ENCODE measurements around the gene MPPED2.

The MPPED2 gene

GRCh38 chr11:30504468-30504867, 81.7 kb downstream of the MPPED2 start:
- ChIA-PET POLR2A (interaction anchor here (0.6 kb wide), 1 partner anchor 57 kb away, joined by 3 read pairs; no protein-coding TSS in a partner anchor), CTCF (no interaction called here)
- TF ChIP-seq TARDBP (IDR thresholded peaks at IDR 0.05) (no peak), FOXM1 (IDR thresholded peaks at IDR 0.05; ENCODE audit: borderline replicate concordance) (no peak)
- TF ChIP-seq, protein P1, sequence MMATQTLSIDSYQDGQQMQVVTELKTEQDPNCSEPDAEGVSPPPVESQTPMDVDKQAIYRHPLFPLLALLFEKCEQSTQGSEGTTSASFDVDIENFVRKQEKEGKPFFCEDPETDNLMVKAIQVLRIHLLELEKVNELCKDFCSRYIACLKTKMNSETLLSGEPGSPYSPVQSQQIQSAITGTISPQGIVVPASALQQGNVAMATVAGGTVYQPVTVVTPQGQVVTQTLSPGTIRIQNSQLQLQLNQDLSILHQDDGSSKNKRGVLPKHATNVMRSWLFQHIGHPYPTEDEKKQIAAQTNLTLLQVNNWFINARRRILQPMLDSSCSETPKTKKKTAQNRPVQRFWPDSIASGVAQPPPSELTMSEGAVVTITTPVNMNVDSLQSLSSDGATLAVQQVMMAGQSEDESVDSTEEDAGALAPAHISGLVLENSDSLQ (IDR thresholded peaks at IDR 0.05): no peak
- no peak for DNase-seq (ENCODE audit: extremely low spot score)

DNA sequence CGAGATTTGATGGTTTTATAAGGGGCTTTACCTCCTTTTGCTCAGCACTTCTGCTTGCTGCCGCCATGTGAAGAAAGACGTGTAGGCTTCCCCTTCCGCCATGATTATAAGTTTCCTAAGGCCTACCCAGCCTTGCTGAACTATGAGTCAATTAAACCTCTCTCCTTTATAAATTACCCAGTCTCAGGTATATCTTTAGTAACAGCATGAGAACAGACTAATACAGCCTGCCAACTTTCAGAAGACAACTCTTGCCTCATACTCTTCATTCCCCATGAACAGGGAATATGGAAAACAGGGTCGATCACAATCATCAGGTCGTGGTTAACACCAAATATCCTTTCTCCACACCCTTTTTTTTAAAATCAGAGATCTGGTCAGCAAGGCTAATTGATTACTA, 83.0 kb downstream of the MPPED2 start:
- no peak for TF ChIP-seq FOXK2 (IDR thresholded peaks at IDR 0.05)
- TF ChIP-seq HDGF (IDR thresholded peaks at IDR 0.05; ENCODE audit: borderline replicate concordance): no peak
- TF ChIP-seq BHLHE40 (IDR thresholded peaks at IDR 0.05; ENCODE audit: borderline replicate concordance): no peak
- no peak for TF ChIP-seq FOXA1 (IDR thresholded peaks at IDR 0.05)
- TF ChIP-seq ELF4 (IDR thresholded peaks at IDR 0.05): no peak
- no peak for TF ChIP-seq FOXM1 (IDR thresholded peaks at IDR 0.05; ENCODE audit: borderline replicate concordance)
- CTCF ChIA-PET: no interaction called here
- DNase-seq (ENCODE audit: extremely low spot score): no peak
- POLR2A ChIA-PET: no interaction called here

GRCh38 chr11:30502305-30502704, 83.8 kb downstream of the MPPED2 start:
- POLR2A ChIA-PET: no interaction called here
- DNase-seq (ENCODE audit: extremely low spot score): no peak
- CTCF ChIA-PET: no interaction called here
- TF ChIP-seq HDGF (IDR thresholded peaks at IDR 0.05; ENCODE audit: borderline replicate concordance) (no peak), ELF4 (IDR thresholded peaks at IDR 0.05) (no peak), ARNT (IDR thresholded peaks at IDR 0.05) (no peak), LEF1 (IDR thresholded peaks at IDR 0.05; ENCODE audit: borderline replicate concordance) (no peak), SUZ12 (IDR thresholded peaks at IDR 0.05) (no peak), FOXM1 (IDR thresholded peaks at IDR 0.05; ENCODE audit: borderline replicate concordance) (no peak), FOXK2 (IDR thresholded peaks at IDR 0.05) (no peak), CTBP1 (IDR thresholded peaks at IDR 0.05; ENCODE audit: borderline replicate concordance) (no peak), FOXA1 (IDR thresholded peaks at IDR 0.05) (no peak), SP1 (IDR thresholded peaks at IDR 0.05) (no peak), BHLHE40 (IDR thresholded peaks at IDR 0.05; ENCODE audit: borderline replicate concordance) (no peak)

GRCh38 chr11:30501744-30502143, 84.4 kb downstream of the MPPED2 start:
- ChIA-PET POLR2A (no interaction called here), CTCF (no interaction called here)
- DNase-seq (ENCODE audit: extremely low spot score): no peak
- TF ChIP-seq BHLHE40 (IDR thresholded peaks at IDR 0.05; ENCODE audit: borderline replicate concordance) (no peak), FOXK2 (IDR thresholded peaks at IDR 0.05) (no peak), SP1 (IDR thresholded peaks at IDR 0.05) (no peak), TARDBP (IDR thresholded peaks at IDR 0.05) (no peak), FOXA1 (IDR thresholded peaks at IDR 0.05) (no peak), HDGF (IDR thresholded peaks at IDR 0.05; ENCODE audit: borderline replicate concordance) (no peak), FOXM1 (IDR thresholded peaks at IDR 0.05; ENCODE audit: borderline replicate concordance) (no peak), NFRKB (IDR thresholded peaks at IDR 0.05) (no peak), LEF1 (IDR thresholded peaks at IDR 0.05; ENCODE audit: borderline replicate concordance) (no peak), ARNT (IDR thresholded peaks at IDR 0.05) (no peak), ZNF384 (IDR thresholded peaks at IDR 0.05) (no peak)
- TF ChIP-seq, protein P1 (IDR thresholded peaks at IDR 0.05): no peak

- TF ChIP-seq LEF1 (IDR thresholded peaks at IDR 0.05; ENCODE audit: borderline replicate concordance) (no peak), BHLHE40 (IDR thresholded peaks at IDR 0.05; ENCODE audit: borderline replicate concordance) (no peak), TARDBP (IDR thresholded peaks at IDR 0.05) (no peak), SUZ12 (IDR thresholded peaks at IDR 0.05) (no peak), ELF4 (IDR thresholded peaks at IDR 0.05) (no peak), FOXM1 (IDR thresholded peaks at IDR 0.05; ENCODE audit: borderline replicate concordance) (no peak), HDGF (IDR thresholded peaks at IDR 0.05; ENCODE audit: borderline replicate concordance) (no peak), CTBP1 (IDR thresholded peaks at IDR 0.05; ENCODE audit: borderline replicate concordance) (no peak), ARNT (IDR thresholded peaks at IDR 0.05) (no peak), FOXA1 (IDR thresholded peaks at IDR 0.05) (no peak), SP1 (IDR thresholded peaks at IDR 0.05) (no peak), FOXK2 (IDR thresholded peaks at IDR 0.05) (no peak), L3MBTL2 (conservative IDR thresholded peaks at IDR 0.05) (no peak), NFRKB (IDR thresholded peaks at IDR 0.05) (no peak), ZNF384 (IDR thresholded peaks at IDR 0.05) (no peak)
- TF ChIP-seq, protein P1 (IDR thresholded peaks at IDR 0.05): no peak
- ChIA-PET POLR2A (no interaction called here), CTCF (no interaction called here)
- DNase-seq (ENCODE audit: extremely low spot score): no peak
Measured at GRCh38 chr11:30499940-30500339, 86.2 kb downstream of the MPPED2 start.

- CTCF ChIA-PET: no interaction called here
Measured at GRCh38 chr11:30497600-30497999, 88.6 kb downstream of the MPPED2 start.

More at GRCh38 chr11:30497600-30497999, 88.6 kb downstream of the MPPED2 start:
- POLR2A ChIA-PET: no interaction called here
- DNase-seq (ENCODE audit: extremely low spot score): no peak
- TF ChIP-seq, protein P1 (IDR thresholded peaks at IDR 0.05): no peak
- TF ChIP-seq FOXM1 (IDR thresholded peaks at IDR 0.05; ENCODE audit: borderline replicate concordance) (no peak), HDGF (IDR thresholded peaks at IDR 0.05; ENCODE audit: borderline replicate concordance) (no peak), BHLHE40 (IDR thresholded peaks at IDR 0.05; ENCODE audit: borderline replicate concordance) (no peak), L3MBTL2 (conservative IDR thresholded peaks at IDR 0.05) (no peak), TARDBP (IDR thresholded peaks at IDR 0.05) (no peak), NFRKB (IDR thresholded peaks at IDR 0.05) (no peak), LEF1 (IDR thresholded peaks at IDR 0.05; ENCODE audit: borderline replicate concordance) (no peak), SUZ12 (IDR thresholded peaks at IDR 0.05) (no peak), CTBP1 (IDR thresholded peaks at IDR 0.05; ENCODE audit: borderline replicate concordance) (no peak), ZNF384 (IDR thresholded peaks at IDR 0.05) (no peak), ARNT (IDR thresholded peaks at IDR 0.05) (no peak), ELF4 (IDR thresholded peaks at IDR 0.05) (no peak), FOXA1 (IDR thresholded peaks at IDR 0.05) (no peak), FOXK2 (IDR thresholded peaks at IDR 0.05) (no peak), SP1 (IDR thresholded peaks at IDR 0.05) (no peak)
